ENCODE measurements around the gene CCDC186.

Gene CCDC186

GRCh38 chr10:114195079-114195478 lies 21.1 kb upstream of the CCDC186 start:
- Histone ChIP-seq H3K9me3 (ENCODE audit: control insufficient read depth, insufficient read depth, low read length) (no peaks in the 10 kb centered on the region), H3K27me3 (ENCODE audit: control insufficient read depth, insufficient read depth, low read length) (no peaks in the 10 kb centered on the region), H3K4me3 (ENCODE audit: low read length) (no peak overlapping the region), H3K4me1 (ENCODE audit: control insufficient read depth, insufficient read depth, low read length) (no peaks in the 10 kb centered on the region), H3K36me3 (ENCODE audit: control insufficient read depth, insufficient read depth, low read length) (no peaks in the 10 kb centered on the region), H3K27ac (ENCODE audit: low read length) (no peak overlapping the region)
- no peak for DNase-seq (ENCODE audit: low read depth, low spot score)
- no CpG with 5 or more reads among the region's 2 CpGs for WGBS (ENCODE audit: insufficient coverage, insufficient read length)

DNA sequence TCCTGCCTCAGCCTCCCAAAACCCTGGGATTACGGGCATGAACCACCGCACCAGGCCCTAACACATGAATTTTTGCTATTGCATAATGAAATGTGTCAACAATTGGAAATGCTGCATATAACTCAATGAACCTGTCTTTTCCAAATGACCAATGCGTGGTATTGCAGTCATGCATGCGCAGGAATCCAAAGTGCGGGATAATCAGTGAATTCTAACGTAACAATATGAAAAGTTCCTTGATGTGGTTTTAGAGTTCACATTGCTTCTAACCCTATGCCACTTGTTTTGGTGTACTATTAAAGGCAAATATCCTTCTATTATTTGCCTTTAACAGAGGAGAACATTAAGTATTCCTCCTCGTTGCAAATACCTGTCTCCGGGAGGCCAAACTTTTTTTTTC lies 15.7 kb upstream of the CCDC186 start:
- DNase-seq (ENCODE audit: low read depth, low spot score): no peak
- Histone ChIP-seq H3K36me3 (ENCODE audit: control insufficient read depth, insufficient read depth, low read length) (no peaks in the 10 kb centered on the region), H3K4me3 (ENCODE audit: low read length) (no peak overlapping the region), H3K27ac (ENCODE audit: low read length) (no peak overlapping the region), H3K9me3 (ENCODE audit: control insufficient read depth, insufficient read depth, low read length) (no peaks in the 10 kb centered on the region), H3K4me1 (ENCODE audit: control insufficient read depth, insufficient read depth, low read length) (no peaks in the 10 kb centered on the region), H3K27me3 (ENCODE audit: control insufficient read depth, insufficient read depth, low read length) (no peaks in the 10 kb centered on the region)
- WGBS (ENCODE audit: insufficient coverage, insufficient read length): no CpG with 5 or more reads among the region's 8 CpGs

DNA sequence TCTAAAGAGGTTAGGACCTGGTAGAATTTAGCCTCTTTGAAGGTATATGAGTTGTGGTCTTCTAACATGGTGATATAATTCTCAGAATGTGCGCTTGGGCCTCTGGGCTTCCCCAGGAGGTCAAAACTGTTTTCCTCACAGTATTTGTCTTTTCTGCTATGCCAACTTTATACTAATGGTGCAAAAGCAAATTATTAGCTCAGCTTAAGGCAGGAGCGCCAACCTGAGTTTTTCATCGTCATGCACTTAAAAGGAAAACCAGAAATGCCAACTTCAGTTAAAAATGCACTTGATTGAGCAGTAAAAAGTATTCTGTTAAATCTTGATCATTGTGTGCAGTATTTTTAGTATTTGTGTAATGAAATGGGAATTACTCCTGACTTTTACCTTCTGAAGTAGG lies 14.9 kb upstream of the CCDC186 start:
- no peaks in the 10 kb centered on the region for H3K27me3 ChIP-seq (ENCODE audit: control insufficient read depth, insufficient read depth, low read length)
- no CpG with 5 or more reads among the region's 3 CpGs for WGBS (ENCODE audit: insufficient coverage, insufficient read length)
- H3K27ac ChIP-seq (ENCODE audit: low read length): no peak overlapping the region

GRCh38 chr10:114188001-114188400 lies 14.0 kb upstream of the CCDC186 start:
- no peak for DNase-seq (ENCODE audit: low read depth, low spot score)
- no peaks in the 10 kb centered on the region for H3K27me3 ChIP-seq (ENCODE audit: control insufficient read depth, insufficient read depth, low read length)
- no peaks in the 10 kb centered on the region for H3K9me3 ChIP-seq (ENCODE audit: control insufficient read depth, insufficient read depth, low read length)
- no CpG with 5 or more reads among the region's 3 CpGs for whole genome bisulfite sequencing (ENCODE audit: insufficient coverage, insufficient read length)
- H3K36me3 ChIP-seq (ENCODE audit: control insufficient read depth, insufficient read depth, low read length): no peaks in the 10 kb centered on the region
- no peak overlapping the region for H3K4me3 ChIP-seq (ENCODE audit: low read length)
- H3K4me1 ChIP-seq (ENCODE audit: control insufficient read depth, insufficient read depth, low read length): no peaks in the 10 kb centered on the region
- H3K27ac ChIP-seq (ENCODE audit: low read length): no peak overlapping the region

More for the DNA sequence above, 14.9 kb upstream of the CCDC186 start:
- Histone ChIP-seq H3K4me1 (ENCODE audit: control insufficient read depth, insufficient read depth, low read length) (no peaks in the 10 kb centered on the region), H3K9me3 (ENCODE audit: control insufficient read depth, insufficient read depth, low read length) (no peaks in the 10 kb centered on the region), H3K36me3 (ENCODE audit: control insufficient read depth, insufficient read depth, low read length) (no peaks in the 10 kb centered on the region), H3K4me3 (ENCODE audit: low read length) (no peak overlapping the region)
- DNase-seq (ENCODE audit: low read depth, low spot score): no peak

DNA sequence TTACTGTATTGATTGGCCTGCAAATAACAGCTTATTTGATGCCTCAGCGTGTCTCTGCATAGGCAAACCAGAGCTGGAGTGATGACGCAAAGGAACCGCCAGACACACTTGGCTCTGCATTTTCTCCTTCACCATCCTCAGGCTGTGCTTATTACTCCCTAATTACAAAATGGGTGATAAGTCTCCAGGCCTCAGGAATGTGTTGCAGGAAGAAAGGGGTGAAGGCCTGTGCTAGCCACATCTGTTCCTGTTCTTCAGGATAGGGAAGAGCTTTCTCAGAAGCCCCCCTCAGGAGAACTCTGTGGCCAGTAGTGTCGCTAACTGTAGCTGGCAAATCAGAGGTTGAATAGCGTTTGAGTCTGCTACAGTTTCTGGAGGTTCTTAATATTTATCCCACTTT lies 10.3 kb upstream of the CCDC186 start:
- no peaks in the 10 kb centered on the region for H3K4me1 ChIP-seq (ENCODE audit: control insufficient read depth, insufficient read depth, low read length)
- H3K36me3 ChIP-seq (ENCODE audit: control insufficient read depth, insufficient read depth, low read length): no peaks in the 10 kb centered on the region
- H3K9me3 ChIP-seq (ENCODE audit: control insufficient read depth, insufficient read depth, low read length): no peaks in the 10 kb centered on the region
- no CpG with 5 or more reads among the region's 5 CpGs for WGBS (ENCODE audit: insufficient coverage, insufficient read length)
- no peak overlapping the region for H3K27ac ChIP-seq (ENCODE audit: low read length)
- DNase-seq (ENCODE audit: low read depth, low spot score): no peak
- no peak overlapping the region for H3K4me3 ChIP-seq (ENCODE audit: low read length)
- no peaks in the 10 kb centered on the region for H3K27me3 ChIP-seq (ENCODE audit: control insufficient read depth, insufficient read depth, low read length)

- Histone ChIP-seq H3K4me1 (ENCODE audit: control insufficient read depth, insufficient read depth, low read length) (0 out of 2 replicates have a peak, but pooled peaks cover 2% of the 10 kb centered on the region), H3K9me3 (ENCODE audit: control insufficient read depth, insufficient read depth, low read length) (no peaks in the 10 kb centered on the region), H3K27ac (ENCODE audit: low read length) (no peak overlapping the region), H3K4me3 (ENCODE audit: low read length) (no peak overlapping the region), H3K36me3 (ENCODE audit: control insufficient read depth, insufficient read depth, low read length) (no peaks in the 10 kb centered on the region), H3K27me3 (ENCODE audit: control insufficient read depth, insufficient read depth, low read length) (no peaks in the 10 kb centered on the region)
- DNase-seq (ENCODE audit: low read depth, low spot score): no peak
- WGBS (ENCODE audit: insufficient coverage, insufficient read length): no CpG with 5 or more reads among the region's 9 CpGs
These were observed 9.6 kb upstream of the CCDC186 start for GRCh38 chr10:114183563-114183962.

DNA sequence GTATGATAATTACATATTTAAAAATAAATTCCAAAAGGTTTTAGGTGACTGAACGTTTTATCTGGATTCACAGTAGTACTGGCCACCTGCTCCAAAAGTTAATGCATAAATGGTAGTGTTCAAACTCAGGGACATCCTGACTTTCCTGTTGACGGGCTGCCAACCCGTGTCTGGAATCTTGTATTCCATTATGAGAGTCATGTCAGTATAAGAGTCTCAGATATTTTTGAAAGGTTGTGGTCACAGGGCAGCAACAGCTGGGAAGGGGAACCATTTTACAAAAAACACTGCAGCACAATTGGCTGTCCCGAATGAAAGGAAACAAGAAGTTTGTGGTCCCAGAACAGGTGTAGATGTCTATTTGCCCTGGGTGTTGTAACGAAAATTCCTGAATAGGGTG lies 8.0 kb upstream of the CCDC186 start:
- WGBS (ENCODE audit: insufficient coverage, insufficient read length): no CpG with 5 or more reads among the region's 5 CpGs
- H3K9me3 ChIP-seq (ENCODE audit: control insufficient read depth, insufficient read depth, low read length): no peaks in the 10 kb centered on the region
- no peak overlapping the region for H3K27ac ChIP-seq (ENCODE audit: low read length)

DNA sequence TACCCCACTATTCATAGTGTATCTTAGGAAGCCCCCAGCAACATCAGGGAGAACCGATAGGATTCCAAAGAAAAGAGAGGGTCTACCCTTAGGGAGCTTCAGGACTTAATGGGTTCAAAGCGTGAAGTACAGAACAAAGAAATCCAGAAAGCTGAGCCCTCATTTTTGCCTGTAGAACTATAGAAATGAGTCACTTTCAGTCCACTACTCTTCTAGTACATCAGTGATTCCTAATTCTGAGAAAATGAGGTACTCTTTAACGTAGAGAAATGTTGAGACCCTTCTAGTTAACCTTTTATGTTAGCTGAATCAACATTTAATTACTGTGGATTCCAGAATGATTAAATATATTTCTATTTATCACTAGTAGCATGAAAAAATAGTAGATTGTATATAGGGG lies 6.9 kb upstream of the CCDC186 start:
- Histone ChIP-seq H3K36me3 (ENCODE audit: control insufficient read depth, insufficient read depth, low read length) (no peaks in the 10 kb centered on the region), H3K9me3 (ENCODE audit: control insufficient read depth, insufficient read depth, low read length) (no peaks in the 10 kb centered on the region), H3K27ac (ENCODE audit: low read length) (no peak overlapping the region), H3K4me1 (ENCODE audit: control insufficient read depth, insufficient read depth, low read length) (0 out of 2 replicates have a peak, but pooled peaks cover 2% of the 10 kb centered on the region), H3K27me3 (ENCODE audit: control insufficient read depth, insufficient read depth, low read length) (no peaks in the 10 kb centered on the region), H3K4me3 (ENCODE audit: low read length) (no peak overlapping the region)
- no peak for DNase-seq (ENCODE audit: low read depth, low spot score)
- WGBS (ENCODE audit: insufficient coverage, insufficient read length): no CpG with 5 or more reads among the region's 3 CpGs

More for the DNA sequence above, 8.0 kb upstream of the CCDC186 start:
- Histone ChIP-seq H3K36me3 (ENCODE audit: control insufficient read depth, insufficient read depth, low read length) (no peaks in the 10 kb centered on the region), H3K4me3 (ENCODE audit: low read length) (no peak overlapping the region), H3K27me3 (ENCODE audit: control insufficient read depth, insufficient read depth, low read length) (no peaks in the 10 kb centered on the region), H3K4me1 (ENCODE audit: control insufficient read depth, insufficient read depth, low read length) (0 out of 2 replicates have a peak, but pooled peaks cover 2% of the 10 kb centered on the region)
- no peak for DNase-seq (ENCODE audit: low read depth, low spot score)

DNA sequence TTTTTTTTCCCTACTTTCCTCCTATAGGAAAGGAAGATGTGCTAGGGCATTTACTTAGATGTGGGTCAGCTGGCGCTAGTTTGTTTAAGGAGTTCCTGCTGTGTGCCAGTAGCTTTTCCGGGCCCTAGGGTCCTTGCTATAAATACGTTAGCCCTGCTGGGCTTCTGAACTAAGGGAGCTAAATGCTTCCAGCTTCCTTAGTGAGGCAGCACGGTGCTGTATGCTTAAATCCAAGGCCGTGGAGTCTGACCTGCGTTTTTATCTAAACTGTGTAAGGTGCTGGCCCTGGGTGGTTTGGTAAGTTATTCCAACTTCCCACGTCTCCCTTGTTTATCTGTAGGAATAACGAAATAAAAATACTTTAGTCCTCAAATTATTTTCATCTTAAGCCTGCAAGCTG lies 5.7 kb upstream of the CCDC186 start:
- Histone ChIP-seq H3K4me3 (ENCODE audit: low read length) (no peak overlapping the region), H3K27me3 (ENCODE audit: control insufficient read depth, insufficient read depth, low read length) (no peaks in the 10 kb centered on the region), H3K27ac (ENCODE audit: low read length) (no peak overlapping the region), H3K4me1 (ENCODE audit: control insufficient read depth, insufficient read depth, low read length) (0 out of 2 replicates have a peak, but pooled peaks cover 2% of the 10 kb centered on the region), H3K36me3 (ENCODE audit: control insufficient read depth, insufficient read depth, low read length) (no peaks in the 10 kb centered on the region), H3K9me3 (ENCODE audit: control insufficient read depth, insufficient read depth, low read length) (no peaks in the 10 kb centered on the region)
- no CpG with 5 or more reads among the region's 8 CpGs for WGBS (ENCODE audit: insufficient coverage, insufficient read length)
- DNase-seq (ENCODE audit: low read depth, low spot score): no peak

DNA sequence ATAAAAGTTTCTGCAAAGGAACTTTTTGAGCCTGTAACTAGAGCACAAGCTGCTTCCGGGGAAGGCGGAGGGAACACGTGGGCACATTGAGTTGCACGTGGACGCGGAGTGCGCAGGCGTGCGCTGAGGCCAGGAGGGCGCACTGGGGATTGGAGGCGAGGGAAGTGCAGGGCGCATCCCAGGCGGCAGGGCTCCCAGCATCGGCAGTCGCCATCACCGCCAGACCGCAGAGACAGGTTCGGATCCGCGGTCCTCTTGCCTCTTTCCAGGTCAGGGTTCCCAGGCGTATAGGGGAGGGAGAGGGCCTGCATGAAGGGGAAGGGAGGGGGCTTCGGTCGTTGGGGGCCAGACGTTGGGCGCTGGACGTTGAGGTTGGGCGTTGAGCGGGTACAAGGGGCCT lies 5.1 kb upstream of the CCDC186 start, which contains the start of gene TDRD1:
TDRD1 (plus strand) TSS at position 206 of the 400 bp plus-strand sequence. CDS start 8,479 bp downstream, outside the sequence.
- H3K9me3 ChIP-seq (ENCODE audit: control insufficient read depth, insufficient read depth, low read length): no peaks in the 10 kb centered on the region
- H3K4me3 ChIP-seq (ENCODE audit: low read length): no peak within 1 kb of the TSS
- no CpG with 5 or more reads among the region's 28 CpGs for WGBS (ENCODE audit: insufficient coverage, insufficient read length)
- DNase-seq (ENCODE audit: low read depth, low spot score): no peak
- H3K4me1 ChIP-seq (ENCODE audit: control insufficient read depth, insufficient read depth, low read length): 0 out of 2 replicates have a peak, but pooled peaks cover 2% of the 10 kb centered on the region
- no peaks in the 10 kb centered on the region for H3K36me3 ChIP-seq (ENCODE audit: control insufficient read depth, insufficient read depth, low read length)
- no peaks in the 10 kb centered on the region for H3K27me3 ChIP-seq (ENCODE audit: control insufficient read depth, insufficient read depth, low read length)
- no peak within 1 kb of the TSS for H3K27ac ChIP-seq (ENCODE audit: low read length)

GRCh38 chr10:114176511-114176910 lies 2.5 kb upstream of the CCDC186 start:
- no peak for DNase-seq (ENCODE audit: low read depth, low spot score)
- Histone ChIP-seq H3K4me1 (ENCODE audit: control insufficient read depth, insufficient read depth, low read length) (0 out of 2 replicates have a peak, but pooled peaks cover 2% of the 10 kb centered on the region), H3K27me3 (ENCODE audit: control insufficient read depth, insufficient read depth, low read length) (no peaks in the 10 kb centered on the region), H3K9me3 (ENCODE audit: control insufficient read depth, insufficient read depth, low read length) (no peaks in the 10 kb centered on the region), H3K4me3 (ENCODE audit: low read length) (no peak overlapping the region), H3K27ac (ENCODE audit: low read length) (no peak overlapping the region), H3K36me3 (ENCODE audit: control insufficient read depth, insufficient read depth, low read length) (no peaks in the 10 kb centered on the region)
- WGBS (ENCODE audit: insufficient coverage, insufficient read length): no CpG with 5 or more reads among the region's 1 CpG
